Measurements from ENCODE around the gene TMEM52.
A peak's percentile ranks its signal among the peaks of the same experiment; 100 is the strongest.

Gene TMEM52

GRCh38 chr1:1926346-1926811 lies 7.3 kb upstream of the TMEM52 start:
- DNase-seq: no peak

GRCh38 chr1:1925437-1926345 lies 6.6 kb upstream of the TMEM52 start:
- DNase-seq: no peak

DNA sequence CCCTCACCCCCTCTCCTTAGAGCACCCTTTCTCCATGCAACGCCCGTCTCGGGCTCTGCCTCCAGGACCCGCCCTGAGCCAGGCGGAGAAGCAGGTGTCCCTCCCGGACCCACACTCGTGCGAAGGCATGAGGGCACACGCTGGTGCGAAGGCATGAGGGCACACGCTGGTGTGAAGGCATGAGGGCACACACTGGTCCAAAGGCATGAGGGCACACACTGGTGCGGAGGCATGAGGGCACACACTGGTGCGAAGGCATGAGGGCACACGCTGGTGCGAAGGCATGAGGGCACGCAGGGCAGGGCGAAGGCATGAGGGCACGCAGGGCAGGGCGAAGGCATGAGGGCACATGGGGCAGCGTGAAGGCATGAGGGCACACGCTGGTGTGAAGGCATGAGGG lies 5.8 kb upstream of the TMEM52 start:
- DNase-seq: no peak

GRCh38 chr1:1924386-1924785 lies 5.3 kb upstream of the TMEM52 start:
- no peak for DNase-seq

GRCh38 chr1:1922956-1923833 lies 4.1 kb upstream of the TMEM52 start:
- DNase-seq: no peak

GRCh38 chr1:1922702-1922955 lies 3.5 kb upstream of the TMEM52 start:
- no peak for DNase-seq

DNA sequence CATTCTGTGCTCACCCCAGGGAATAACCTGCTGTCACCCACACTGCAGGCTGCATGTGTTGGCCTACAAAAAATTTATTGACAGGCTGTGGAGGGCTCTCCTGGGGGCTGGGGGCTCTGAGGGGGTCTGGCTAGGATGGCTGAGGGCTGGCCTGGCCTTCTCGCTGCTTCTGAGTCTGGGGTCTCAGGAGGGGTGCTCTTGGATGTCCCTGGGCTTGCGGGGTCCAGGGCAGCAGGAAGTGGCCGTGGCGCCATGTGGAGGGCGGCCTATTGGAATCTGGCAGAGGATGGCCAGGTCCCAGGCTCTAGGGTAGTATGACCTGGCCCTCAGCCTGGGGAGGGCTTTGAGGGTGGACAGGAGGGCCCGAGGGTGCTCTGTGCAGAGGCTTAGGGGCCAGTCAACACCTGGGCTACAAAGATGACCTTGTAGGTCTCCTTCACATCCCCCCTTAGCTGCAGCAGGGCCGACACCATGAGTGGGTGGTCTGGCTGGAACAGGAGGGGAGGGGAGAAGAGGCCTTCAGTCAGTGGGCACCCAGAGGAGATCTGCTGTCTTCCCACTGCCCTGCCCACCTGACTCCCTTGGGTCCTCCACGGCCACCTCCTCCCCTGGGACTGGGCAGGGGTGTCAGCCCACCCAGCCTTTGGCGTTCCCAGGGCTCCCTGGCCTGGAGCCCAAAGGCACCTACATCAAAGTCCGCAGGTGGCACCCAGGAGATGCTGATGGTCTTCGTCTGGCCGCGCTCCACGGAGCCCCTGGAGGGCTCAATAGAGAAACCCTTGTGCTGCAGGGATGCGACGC lies 3.0 kb upstream of the TMEM52 start:
- no peak for DNase-seq

DNA sequence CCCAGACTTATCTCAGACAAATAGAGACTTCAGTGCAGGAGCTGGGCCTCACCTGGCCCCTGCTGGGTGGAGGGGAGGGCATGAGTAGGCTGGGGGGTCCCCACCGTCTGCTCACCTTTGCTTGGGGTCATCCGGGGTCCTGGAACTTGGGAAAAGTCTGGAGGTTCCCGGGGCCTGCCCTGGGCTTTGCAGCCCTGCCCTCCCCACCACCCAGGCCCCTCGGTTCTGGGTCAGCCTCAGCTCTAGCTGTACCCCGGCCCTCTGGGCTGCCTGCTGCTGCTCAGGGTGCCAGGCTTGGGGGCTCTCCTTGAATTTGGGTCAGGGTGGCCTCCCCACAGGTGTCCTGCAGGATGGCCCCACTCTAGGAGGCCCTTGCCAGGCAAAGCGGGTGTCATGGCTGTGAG lies 2.4 kb upstream of the TMEM52 start:
- no peak for DNase-seq

- DNase-seq: no peak
Measured at GRCh38 chr1:1920608-1921458, 1.8 kb upstream of the TMEM52 start.

DNA sequence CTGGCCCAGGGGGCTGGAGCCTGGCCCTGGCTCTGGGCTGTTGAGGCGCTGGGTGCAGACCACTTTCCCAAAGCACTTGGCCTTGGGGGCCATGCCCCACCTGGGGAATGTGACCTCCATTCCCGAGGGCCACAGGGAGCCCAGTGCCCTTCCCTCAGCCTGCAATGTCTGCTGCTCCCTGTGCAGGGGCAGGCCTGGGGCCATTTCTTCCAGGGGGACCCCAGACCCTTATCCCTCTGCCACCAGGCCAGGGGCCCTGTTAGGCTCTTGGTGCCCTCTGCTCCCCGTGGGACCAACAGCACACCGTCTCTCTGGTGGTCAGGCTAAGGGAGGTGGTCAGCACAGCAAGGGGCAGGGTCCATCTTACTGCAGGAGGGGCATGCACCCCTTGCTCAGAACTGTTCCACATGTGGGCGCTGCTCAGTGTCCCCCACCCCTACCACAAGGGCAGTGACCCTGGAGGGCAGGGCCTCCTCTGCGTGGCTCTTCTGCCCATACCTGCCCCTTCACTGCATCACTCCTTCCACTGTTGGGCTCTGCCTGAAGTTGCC lies 1.1 kb upstream of the TMEM52 start:
- no peak for DNase-seq

GRCh38 chr1:1919304-1920056 lies 401 bp upstream of the TMEM52 start:
- DNase-seq: peak; percentile 99

- DNase-seq: no peak
Measured at GRCh38 chr1:1917995-1918900, 831 bp downstream of the TMEM52 start.

DNA sequence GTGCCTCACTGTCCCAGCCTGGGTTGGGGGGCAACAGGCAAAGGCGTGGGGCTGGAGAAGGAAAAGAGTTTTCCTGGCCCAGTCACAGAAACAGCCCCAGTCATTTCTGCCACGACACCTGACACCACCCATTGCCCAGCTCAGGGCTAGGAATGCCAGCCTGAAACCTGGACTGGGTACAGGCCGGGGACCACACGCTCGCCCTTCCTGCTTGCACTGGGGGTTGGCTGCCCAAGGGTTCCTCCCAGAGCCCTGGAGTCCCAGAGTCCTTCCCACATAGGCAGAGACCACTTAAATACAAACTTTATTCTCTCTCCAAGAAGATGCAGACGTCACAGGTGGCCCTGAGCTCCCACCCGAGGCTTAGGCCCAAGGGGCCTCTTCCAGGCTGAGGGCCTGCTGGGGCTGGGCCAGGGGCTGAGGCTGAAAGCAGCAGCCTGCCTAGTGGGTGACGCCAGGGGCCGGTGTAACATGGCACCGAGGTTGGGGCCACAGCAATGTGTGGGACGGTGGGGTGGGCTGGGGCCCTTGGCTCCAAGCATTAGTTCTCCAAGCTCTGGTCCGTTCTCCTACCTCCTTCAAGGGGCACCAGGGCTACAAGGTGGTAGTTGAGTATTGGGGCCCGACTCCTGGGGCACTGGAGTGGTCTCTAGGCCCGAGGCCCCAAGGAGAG lies 1.6 kb downstream of the TMEM52 start:
- no peak for DNase-seq

DNA sequence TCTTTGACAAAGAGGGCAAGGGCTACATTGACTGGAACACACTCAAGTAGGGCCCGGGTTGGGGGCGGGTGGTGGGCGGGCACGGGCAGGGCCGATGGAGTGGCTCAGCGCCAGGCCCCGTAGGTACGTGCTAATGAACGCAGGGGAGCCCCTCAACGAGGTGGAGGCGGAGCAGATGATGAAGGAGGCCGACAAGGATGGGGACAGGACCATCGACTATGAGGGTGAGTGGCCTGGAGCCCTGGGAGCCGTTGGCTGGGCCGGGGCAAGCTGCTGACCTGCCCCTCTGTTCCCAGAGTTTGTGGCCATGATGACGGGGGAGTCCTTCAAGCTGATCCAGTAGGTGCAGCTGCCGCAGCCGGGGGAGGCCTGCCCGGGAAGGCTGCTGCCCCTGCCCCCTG lies 2.2 kb downstream of the TMEM52 start:
- no peak for DNase-seq

DNA sequence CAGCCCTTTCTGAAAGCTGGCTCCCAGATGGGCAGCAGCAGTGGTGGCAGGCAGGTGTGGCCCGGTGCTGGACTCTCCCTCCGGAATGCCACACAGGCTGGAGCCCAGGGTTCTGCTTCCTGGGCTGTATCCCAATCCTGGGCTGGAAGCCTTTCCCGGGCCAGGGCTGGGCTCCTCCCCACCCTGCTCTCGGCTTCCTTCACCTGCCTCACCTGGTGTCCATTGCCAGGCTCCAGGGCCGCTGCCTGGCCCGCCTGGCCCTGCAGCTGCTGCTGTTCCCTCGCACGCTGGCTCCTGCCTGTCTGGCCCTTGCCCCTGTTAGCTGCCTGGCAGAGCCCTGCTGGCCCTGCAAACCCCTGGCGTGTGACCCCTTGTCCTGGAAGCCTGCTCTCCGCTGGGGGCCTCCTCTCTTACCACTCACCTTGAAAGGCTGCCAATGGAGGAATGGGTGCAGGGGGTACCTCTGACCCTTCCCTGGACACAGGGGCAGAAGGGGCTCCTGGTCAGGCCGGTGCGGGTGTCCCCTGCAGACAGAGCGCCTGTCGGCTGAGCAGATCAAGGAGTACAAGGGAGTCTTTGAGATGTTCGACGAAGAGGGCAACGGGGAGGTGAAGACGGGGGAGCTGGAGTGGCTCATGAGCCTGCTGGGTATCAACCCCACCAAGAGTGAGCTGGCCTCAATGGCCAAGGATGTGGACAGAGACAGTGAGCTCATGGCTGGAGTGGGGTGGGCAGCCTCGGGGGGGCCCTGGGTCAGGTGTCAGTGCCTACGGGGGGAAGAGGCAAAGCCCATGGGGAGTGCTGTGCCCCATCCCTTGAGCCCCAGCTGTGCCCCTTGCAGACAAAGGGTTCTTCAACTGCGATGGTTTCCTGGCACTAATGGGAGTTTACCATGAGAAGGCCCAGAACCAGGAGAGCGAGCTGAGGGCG lies 2.9 kb downstream of the TMEM52 start:
- no peak for DNase-seq

- DNase-seq: no peak
Measured at GRCh38 chr1:1914971-1915692, 3.9 kb downstream of the TMEM52 start, which contains the start of gene CALML6. Gene CALML6, plus strand, starts transcription at chr1:1915260. Its CDS starts 21 bp downstream, at chr1:1915281.

Measured in NCI-H345 (cell line).